Measurements from ENCODE around the gene FAM20C.

FAM20C gene

DNA sequence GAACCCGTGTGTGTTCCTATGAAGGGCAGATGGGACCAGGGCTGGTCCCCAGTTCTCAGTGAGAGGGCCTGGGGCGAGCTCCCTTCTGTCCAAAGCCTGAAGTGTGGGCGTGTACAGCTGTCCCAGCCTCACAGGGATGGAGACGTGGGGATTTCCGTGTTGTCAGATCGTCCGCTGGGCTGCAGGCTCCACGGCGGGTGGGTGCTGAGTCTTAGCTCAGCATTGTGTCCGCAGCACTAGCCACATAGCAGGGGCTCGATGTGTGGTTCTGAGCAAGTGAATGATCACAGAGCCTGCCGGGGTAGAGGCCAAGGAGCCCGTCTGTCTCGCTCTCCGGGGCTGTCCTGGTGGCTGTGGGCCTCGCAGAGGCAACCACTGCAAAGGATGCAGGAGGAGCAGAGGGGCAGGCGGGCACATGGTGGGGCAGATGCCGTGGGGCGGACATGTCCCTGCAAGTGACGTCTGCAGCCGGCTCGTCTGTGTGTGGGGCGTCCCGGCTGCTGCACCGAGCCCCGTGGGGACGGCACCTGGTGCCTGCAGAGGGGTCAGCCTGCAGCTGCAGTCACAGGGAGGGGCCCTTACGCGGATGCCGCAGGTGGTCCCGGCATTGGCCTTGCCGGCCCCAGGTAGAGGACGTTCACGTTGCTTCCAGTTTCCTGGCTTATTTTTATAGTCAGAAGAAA, 30.9 kb downstream of the FAM20C start:
- no peak for DNase-seq (ENCODE audit: low read depth in 1 of 2, low spot score in 1 of 2)

DNA sequence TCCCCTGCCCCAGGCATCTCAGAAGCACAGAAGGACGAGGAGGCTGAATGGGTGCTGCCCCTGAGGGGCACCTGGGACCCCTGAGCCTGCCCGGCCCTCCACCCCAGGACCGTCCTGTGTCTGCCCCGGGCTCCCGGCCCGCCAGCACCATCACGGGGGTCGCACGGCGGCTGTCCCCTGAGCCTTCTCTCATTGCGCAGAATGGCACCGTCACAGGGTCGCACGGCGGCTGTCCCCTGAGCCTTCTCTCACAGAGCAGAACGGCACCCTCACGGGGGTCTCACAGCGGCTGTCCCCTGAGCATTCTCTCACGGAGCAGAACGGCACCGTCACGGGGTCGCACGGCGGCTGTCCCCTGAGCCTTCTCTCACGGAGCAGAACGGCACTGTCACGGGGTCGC, 31.5 kb downstream of the FAM20C start:
- DNase-seq (ENCODE audit: low read depth in 1 of 2, low spot score in 1 of 2), result no peak

DNA sequence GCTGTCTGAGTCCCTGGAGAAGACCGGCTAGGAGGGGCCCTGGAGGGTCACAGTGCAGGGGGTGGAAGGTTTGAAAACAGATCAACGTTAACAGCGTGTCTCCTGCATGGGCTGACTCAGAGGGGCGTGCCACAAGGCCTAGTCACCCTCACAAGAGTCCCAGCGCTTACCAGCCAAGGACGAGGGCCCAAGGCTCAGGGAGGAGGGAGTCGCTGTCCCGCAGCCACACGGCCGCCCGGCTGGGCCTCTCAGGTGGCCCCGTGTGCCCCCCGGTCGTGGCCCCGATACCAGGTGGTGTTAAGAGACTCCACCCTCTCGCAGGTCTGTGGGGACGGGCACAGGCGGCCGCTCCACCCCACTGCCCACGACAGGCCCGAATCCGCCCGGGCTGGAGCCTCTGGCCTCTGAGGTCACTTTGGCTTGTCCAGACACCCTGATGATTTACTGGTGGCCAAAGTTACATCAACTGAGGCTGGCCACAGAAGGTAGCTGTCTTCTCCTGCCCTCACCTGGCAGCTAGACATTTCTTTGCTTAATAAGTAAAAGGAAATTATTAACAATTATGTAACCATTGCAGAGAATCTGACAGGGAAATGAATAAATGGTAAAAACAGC, 34.0 kb downstream of the FAM20C start:
- no peak for DNase-seq (ENCODE audit: low read depth in 1 of 2, low spot score in 1 of 2)

DNA sequence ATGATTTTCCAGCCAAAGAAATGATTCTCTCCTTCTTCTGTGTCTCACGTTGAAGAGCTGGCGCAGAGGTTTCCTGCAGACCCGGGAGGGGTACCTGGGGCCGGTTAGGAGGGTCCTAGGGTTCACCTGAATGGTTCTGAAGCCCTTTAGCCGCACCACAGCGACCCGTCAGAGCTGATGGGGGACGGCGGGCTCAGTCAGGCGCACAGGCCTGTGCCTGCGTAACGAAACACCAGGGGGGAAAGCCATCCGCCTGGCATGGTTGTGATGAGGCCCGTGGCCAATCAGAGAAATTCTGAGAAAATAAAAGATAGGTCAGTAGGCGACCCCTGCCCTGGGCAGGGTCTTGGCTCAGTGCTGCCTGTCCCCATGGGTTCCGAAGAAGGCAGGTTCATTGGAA, 35.6 kb downstream of the FAM20C start:
- no peak for DNase-seq (ENCODE audit: low read depth in 1 of 2, low spot score in 1 of 2)

DNA sequence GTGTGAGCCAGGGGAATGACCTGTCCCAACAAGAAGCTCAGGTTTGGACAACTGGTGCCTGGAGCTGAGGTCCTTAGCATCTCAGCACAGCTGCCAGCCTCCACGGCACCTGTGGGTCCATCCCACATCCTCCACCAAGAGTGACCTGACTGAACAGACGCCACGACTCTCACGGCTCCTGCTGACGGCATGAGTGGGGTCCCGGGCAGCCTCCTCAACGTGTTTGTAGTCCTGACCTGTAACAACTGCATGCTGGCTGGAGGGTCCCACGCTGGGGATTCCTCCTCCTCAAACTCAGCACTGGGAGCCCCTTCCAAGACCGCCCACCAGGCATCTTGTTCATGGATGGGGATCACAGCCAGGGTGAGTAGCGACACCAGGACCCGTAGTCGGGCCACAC, 36.2 kb downstream of the FAM20C start:
- no peak for DNase-seq (ENCODE audit: low read depth in 1 of 2, low spot score in 1 of 2)

DNA sequence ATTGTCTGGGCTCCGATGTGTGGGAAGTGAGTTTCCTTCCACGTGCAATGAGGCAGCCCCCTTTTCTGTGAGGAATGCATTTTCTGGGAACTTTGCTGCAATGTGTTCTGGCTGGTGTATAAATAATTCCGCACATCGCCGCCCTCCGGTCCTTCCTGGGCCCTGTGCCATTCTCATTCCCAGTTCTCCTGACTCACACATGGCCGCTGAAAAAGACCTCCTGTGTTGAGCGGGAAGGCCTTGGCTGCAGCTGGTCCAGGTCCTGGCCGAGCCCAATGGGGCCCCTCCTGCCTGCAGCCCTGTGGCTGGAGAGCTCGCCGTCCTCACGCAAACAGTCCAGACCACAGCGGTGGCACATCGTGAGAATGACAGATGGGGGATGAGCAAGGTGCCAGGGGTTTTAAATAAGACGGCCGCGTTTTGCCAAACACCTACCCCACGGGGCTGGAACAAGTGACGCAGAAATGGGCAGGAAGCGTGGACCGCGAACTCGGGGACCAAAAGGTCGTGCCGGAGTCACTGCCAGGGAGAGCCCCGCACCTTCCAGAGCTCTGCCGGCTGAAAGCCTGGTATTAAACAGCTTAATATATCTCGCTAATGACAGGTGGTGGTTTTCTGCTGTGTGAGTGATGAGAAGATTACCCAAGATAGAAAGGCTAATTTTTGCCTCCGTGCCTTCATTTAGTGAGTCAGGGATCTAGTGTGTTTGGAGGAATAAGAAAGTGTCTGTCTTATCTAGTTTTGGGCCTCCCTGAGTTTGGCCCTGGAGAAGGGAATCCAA, 37.0 kb downstream of the FAM20C start:
- DNase-seq (ENCODE audit: low read depth in 1 of 2, low spot score in 1 of 2), result no peak

DNA sequence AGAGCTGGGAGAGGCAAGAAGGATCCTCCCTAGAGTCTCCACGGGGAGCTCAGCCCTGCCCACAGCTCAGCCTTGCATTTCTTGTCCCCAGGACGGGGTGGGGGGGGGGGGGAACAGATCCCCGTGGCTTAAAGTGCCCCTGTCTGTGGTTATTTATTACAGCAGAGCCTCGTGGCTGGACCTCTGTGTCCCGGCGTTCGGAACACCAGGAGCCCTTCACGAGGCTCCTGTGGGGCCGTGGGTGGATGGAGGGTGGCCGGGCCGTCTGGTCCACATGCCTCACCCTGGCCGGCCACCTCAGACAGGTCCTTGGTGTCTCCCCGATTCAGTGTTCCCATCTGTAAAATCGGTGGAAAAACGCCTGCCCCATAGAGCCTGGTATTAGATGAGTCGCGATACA, 37.9 kb downstream of the FAM20C start:
- no peak for DNase-seq (ENCODE audit: low read depth in 1 of 2, low spot score in 1 of 2)

DNA sequence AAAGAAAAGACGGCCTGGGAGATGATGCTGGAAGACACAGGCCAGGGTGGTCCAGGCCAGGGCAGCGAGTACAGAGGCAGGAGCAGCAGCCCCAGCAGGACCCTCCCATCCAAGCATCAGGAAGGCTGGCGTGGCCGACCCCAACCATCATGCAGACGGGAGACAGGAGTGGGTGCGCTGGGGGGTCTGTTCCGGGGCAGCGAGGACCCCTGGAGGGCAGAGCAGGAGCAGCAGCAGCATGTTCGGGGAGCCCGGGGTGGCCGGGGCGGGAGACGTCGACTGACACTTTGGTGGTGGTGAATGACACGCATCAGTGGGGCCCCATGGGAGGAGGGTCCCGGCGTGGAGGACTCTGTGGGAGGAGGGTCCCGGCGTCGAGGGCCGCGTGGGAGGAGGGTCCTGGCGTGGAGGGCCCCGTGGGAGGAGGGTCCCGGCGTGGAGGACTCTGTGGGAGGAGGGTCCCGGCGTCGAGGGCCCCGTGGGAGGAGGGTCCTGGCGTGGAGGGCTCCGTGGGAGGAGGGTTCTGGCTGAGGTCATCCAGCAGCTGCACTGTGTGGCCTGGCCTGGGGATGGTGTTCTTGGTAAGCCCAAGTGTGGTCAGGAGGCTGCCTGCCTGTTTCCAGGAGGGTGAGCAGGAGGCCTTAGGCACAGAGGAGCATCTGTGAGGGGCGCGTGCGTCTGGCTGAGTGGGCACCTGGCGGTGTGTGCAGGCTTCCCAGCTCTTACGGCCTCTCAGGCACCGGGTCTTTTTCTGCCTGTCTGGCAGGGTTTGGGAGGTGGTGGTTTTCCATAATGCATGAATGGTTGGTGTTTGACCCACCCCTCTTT, 38.9 kb downstream of the FAM20C start:
- no peak for DNase-seq (ENCODE audit: low read depth in 1 of 2, low spot score in 1 of 2)

DNA sequence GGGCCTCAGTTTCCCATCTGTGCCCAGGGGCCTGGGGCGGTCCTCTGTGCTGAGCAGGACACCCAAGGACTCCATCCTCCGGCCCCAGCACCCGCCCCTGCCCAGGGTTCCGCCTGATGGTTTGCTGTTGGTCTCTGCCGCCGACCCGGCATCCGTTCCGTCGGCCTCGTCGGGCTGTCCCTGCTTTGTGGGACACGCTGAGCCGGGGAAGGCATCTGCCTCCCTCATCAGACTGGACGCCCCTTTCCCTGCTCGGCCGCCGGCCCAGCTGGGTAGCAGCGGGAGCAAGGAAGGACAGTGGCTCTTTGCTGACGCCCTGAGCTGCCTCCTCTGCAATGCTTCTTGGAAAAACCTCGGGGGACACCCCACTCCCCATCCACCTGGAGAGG, 39.5 kb downstream of the FAM20C start:
- DNase-seq (ENCODE audit: low read depth in 1 of 2, low spot score in 1 of 2), result no peak

DNA sequence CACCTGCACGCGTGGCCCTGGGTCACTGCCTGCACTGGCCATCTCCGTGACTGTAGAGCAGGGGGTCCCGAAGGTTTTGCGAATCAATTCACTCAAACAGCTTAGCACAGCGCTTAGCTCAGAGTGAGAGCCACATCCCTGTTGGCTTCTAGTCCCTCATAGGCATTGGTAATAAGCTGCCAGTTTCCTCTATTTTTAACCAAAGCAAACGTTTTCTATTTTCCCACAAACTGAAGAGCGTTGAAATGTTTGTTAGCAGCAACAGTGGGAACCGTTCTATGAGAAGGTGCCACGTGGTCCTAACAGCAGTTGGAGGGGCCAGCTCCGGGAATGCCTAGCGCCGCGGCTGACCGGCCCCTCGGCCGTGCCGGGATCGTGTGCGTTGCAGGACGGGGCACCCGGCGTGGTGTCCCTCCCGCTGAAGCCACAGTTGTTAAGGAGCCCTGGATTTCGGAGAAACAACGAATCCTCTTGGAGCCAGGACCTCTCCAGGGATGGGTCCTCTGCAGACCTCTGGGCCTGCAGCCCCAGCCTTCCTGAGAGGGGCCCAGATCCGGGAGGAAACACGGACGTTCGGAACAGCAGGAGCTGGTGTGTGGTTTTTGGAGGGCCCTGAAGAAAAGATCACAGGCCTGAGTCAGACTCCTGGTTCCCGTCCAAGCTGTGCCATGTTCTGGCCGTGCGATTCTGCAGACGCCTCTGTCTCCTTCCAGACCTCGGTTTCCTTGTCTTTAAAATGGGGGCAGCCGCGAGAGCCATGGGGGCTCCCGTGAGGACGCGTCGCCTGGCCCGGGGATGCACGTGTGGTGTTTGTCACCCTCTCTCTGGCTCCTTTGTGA, 40.3 kb downstream of the FAM20C start:
- no peak for DNase-seq (ENCODE audit: low read depth in 1 of 2, low spot score in 1 of 2)

DNA sequence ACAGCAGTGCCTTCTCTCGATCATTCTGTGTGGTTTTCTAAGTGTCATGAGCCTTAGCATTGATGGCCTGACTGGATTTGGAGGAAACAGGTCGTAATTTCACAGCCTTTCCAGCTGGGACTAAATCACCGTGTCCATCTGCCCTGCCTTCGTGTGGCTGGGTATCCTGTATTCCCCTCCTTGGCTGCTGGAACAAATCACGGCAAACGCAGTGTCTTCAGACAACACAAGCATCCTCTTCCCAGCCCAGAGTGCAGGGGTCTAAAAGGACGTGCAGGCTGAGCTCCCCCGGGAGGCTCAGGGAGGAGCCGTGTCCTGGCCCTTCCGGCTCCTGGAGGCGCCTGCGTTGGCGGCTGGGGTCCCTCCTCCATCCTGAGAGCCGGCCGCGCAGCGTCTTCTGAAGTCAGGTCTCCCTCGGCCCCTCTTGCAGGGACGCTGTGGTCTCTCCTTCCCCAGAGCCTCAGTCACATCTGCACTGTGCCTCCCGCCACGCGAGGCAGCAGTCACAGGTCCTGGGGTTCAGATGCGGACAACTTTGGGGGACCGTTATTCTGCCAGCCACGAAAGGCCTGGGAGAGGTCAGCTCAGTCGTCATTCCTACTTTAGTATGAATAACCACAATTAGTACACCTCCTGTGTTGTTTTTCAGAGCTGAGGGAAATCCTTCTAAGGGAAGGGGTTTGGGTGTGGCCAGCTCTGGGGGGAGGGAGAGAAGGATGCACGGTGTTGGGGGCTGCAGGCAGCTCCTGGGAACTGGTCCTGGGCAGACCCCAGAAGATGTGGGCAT, 41.1 kb downstream of the FAM20C start:
- no peak for DNase-seq (ENCODE audit: low read depth in 1 of 2, low spot score in 1 of 2)

DNA sequence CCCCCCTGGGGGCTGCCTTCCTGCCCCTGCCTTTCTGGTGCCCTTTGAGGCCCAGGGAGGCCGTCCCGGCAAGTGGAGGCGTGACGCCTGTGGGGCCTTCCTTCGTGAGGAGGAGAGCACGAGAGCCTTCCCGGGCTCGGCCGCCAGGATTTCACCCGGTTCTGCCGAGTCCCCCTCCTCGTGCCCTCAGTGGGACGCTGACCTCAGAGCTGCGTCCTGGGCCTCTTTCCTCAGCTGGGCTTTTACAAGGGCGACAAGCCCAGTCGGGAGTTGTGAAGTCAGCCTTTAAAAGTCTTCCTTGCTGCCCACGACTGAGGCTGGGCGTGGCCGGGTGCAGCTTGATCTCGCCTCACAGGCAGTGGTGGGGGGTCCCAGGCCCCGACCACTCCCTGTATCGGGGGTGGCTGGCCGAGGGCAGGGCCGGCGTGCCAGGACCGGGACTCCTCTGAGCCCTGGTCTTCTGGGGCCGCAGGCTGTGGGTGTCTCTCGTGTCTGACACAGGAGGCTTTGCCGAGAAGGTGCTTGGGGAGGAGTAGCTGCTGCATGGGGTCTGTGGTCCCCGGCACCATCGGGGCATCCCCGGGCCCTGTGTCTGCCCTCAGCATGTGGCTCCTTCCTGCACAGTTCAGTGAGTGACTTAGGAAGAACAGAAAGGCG, 41.8 kb downstream of the FAM20C start:
- no peak for DNase-seq (ENCODE audit: low read depth in 1 of 2, low spot score in 1 of 2)

DNA sequence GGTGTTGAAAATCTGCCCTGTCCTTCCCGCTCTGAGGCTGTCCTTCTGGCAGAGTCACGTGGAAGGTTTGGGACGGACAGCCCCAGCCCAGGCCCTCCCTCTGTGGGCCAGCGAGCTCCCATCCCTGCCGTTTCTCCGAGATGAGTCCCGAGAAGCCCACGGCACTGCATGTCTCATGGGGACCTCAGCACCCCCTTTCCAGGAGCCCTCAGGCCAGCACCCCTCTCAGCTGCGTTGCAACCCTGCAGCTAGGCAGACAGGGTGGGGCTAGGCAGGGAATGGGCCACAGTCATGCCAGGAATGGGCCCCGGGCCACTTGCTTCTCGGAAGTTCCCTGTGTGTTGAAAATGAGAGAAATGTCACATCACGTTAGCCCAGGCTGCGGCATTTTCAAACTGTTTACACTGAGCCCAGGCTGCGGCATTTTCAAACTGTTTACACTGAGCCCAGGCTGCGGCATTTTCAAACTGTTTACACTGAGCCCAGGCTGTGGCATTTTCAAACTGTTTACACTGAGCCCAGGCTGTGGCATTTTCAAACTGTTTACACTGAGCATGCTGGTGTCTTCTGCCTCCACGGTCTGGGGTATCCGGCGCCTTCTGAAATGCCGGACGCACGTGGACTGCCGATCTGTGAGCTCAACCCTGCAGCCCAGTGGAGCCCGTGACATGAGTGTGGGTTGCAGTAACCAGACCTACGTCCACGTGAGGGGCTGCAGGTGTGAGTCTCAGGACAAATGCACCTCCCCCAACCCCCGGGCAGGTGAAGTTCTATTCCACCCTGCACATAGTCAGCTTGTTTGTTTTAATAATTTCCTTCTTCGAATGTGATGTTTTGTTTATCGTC, 42.6 kb downstream of the FAM20C start:
- DNase-seq (ENCODE audit: low read depth in 1 of 2, low spot score in 1 of 2), result no peak

DNA sequence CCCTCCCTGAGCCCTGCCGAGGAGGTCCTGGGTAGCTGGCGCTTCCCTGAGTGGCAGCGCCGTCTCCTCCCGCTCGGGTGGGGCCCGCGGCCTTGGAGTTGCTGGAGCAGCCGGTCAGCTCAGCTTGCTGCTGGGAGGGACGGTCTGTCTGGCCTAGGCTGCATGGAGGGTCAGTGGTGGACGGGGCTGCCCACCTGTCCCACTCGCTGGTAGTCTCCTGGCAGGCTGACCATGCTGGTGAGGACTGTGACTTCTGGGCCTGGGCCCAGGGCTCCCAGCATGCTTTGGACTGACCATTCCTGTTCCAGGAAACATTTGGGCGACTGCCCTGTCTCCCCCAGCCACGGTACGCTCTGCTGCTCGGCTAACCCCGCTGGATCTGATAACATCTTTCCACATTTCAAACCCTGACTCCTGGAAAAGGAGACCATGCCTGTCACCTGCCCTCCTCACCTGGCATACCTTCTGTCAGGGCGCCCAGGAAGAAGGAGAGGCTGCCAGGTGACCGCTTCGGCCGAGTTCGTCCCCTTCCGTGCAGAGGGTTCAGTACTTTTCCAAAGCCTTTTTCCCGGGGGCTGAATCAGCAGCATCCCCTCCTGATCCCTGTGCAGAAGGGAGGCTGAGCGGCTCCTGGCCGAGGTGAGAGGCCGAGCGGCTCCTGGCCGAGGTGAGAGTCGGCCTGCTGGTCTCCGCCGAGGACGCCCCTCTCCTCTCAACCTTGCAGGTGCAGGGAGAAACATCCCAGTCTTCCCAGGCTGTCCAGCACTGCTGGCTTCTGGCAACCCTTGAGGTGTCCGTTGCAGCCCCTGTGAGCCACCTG, 43.4 kb downstream of the FAM20C start:
- DNase-seq (ENCODE audit: low read depth in 1 of 2, low spot score in 1 of 2), result no peak

DNA sequence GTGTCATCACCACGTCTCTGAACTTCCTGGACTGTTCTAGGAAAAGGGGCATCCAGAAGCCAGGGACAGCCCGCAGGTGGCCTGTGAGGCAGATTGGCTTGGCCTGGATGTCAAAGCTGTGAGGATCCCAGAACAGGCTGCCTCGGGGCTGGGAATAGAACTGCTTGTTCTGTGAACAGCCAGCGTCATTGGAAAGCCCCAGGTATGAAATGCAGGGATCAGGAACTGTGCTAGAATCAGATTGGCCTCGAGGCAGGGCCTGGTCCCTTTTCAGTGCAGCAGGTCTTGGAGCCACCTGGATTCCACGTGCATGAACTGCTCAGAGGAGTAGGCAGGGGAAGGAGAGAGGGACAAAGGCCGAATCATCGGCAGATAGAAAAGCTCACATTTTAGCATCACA, 44.6 kb downstream of the FAM20C start:
- no peak for DNase-seq (ENCODE audit: low read depth in 1 of 2, low spot score in 1 of 2)

DNA sequence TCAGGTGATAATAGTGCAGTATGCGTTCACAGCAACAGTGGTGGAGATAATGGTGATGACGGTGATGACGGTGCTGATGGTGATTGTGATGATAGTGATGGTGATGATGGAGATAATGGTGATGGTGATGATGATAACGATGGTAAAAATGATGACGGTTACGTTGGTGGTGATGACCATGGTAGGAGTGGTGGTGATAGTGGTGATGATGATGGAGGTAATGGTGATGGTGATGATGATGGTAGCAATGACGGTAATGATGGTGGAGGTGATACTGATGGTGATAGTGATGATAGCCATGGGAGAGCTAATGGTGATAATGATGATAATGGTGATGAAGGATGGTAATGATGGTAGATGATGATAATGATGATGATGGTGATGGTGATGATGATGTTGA, 45.0 kb downstream of the FAM20C start:
- DNase-seq (ENCODE audit: low read depth in 1 of 2, low spot score in 1 of 2), result no peak

DNA sequence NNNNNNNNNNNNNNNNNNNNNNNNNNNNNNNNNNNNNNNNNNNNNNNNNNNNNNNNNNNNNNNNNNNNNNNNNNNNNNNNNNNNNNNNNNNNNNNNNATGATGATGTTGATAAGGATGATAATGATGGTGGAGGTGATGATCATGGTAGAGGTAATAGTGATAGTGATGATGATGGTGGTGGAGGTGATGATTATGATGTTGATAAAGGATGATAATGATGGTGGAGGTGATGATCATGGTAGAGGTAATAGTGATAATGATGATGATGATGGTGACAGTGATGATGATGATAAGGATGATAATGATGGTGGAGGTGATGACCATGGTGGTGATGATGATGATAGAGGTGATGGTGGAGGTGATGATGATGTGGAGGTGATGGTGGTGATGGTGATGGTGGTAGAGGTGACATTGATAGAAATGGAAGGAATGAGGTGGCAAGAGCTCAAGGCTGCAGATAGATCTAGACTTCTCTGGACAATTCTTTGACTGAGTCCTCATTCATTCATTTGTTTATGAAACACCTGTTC, 47.8 kb downstream of the FAM20C start:
- DNase-seq (ENCODE audit: low read depth in 1 of 2, low spot score in 1 of 2), result no peak
